ENCODE results near the gene ABCC1. TPM values are rescaled to one million over a fixed set of nuclear protein-coding genes. Genes with fewer than 3 reads are reported as not detected.

ABCC1 gene
- total RNA-seq, 8 experiments from 2014 or later, result 8.6 to 117 (median 11.9) TPM

GRCh38 chr16:15963307-15963910, 14.0 kb downstream of the ABCC1 start:
- 40 to 100% (median 85%) methylated on average over 1 to 5 of the region's 5 CpGs; no CpG with 5 or more reads in 1 of the 10 experiments for WGBS, 10 experiments
- Histone ChIP-seq H3K4me3 (no peak overlapping the region), H3K27ac (no peak overlapping the region), H3K4me1 (replicated peaks in 1 of 2) (no peaks in the 10 kb centered on the region)
- no peak for ATAC-seq (replicated peaks in 6 of 8)
- in situ Hi-C loops (cut with MboI; ENCODE audit: low pct_unique_long_range_greater_than_20kb in 2 of 9, low sequenced_read_pairs in 9 of 9, unreplicated experiment in 9 of 9), result no loop called here

- ATAC-seq (replicated peaks in 6 of 8), result no peak
- in situ Hi-C loops (cut with MboI; ENCODE audit: low pct_unique_long_range_greater_than_20kb in 2 of 9, low sequenced_read_pairs in 9 of 9, unreplicated experiment in 9 of 9), result no loop called here
- Histone ChIP-seq H3K4me1 (replicated peaks in 1 of 2) (peaks cover 5 to 7% of the 10 kb centered on the region in 2 donors), H3K27ac (no peak overlapping the region), H3K4me3 (no peak overlapping the region)
- 60 to 100% (median 86%) methylated on average over 1 to 5 of the region's 5 CpGs; no CpG with 5 or more reads in 1 of the 10 experiments for WGBS, 10 experiments
Observed at GRCh38 chr16:15966420-15966819, 17.0 kb downstream of the ABCC1 start.

- ATAC-seq (replicated peaks in 6 of 8), result peak in 2 of 8 experiments; percentile 33 to 59
- H3K4me1 ChIP-seq (replicated peaks in 1 of 2), result peaks cover 5 to 11% of the 10 kb centered on the region in 2 donors
- no peak overlapping the region for H3K4me3 ChIP-seq
- in situ Hi-C loops (cut with MboI; ENCODE audit: low pct_unique_long_range_greater_than_20kb in 2 of 9, low sequenced_read_pairs in 9 of 9, unreplicated experiment in 9 of 9), result no loop called here
- 0 to 58% (median 27%) methylated on average over 1 to 4 of the region's 5 CpGs; no CpG with 5 or more reads in 6 of the 10 experiments for WGBS, 10 experiments
- no peak overlapping the region for H3K27ac ChIP-seq
Observed at GRCh38 chr16:15966836-15967546, 17.6 kb downstream of the ABCC1 start.

GRCh38 chr16:15967655-15968315, 18.4 kb downstream of the ABCC1 start:
- ATAC-seq (replicated peaks in 6 of 8), result no peak
- Histone ChIP-seq H3K4me3 (no peak overlapping the region), H3K27ac (no peak overlapping the region), H3K4me1 (replicated peaks in 1 of 2) (peaks cover 5 to 11% of the 10 kb centered on the region in 2 donors)
- in situ Hi-C loops (cut with MboI; ENCODE audit: low pct_unique_long_range_greater_than_20kb in 2 of 9, low sequenced_read_pairs in 9 of 9, unreplicated experiment in 9 of 9), result no loop called here
- 89 to 100% (median 93%) methylated on average over 4 to 8 of the region's 11 CpGs; no CpG with 5 or more reads in 3 of the 10 experiments for WGBS, 10 experiments

- no peak overlapping the region for H3K4me3 ChIP-seq
- peaks cover 5 to 11% of the 10 kb centered on the region in 2 donors for H3K4me1 ChIP-seq (replicated peaks in 1 of 2)
- peak in 6 of 8 experiments; percentile 43 to 77 (median 76) for ATAC-seq (replicated peaks in 6 of 8)
- peak overlapping the region; percentile 47 to 66 for H3K27ac ChIP-seq
- WGBS, 10 experiments, result 70 to 100% (median 100%) methylated on average over 1 to 2 of the region's 3 CpGs; no CpG with 5 or more reads in 3 of the 10 experiments
- in situ Hi-C loops (cut with MboI; ENCODE audit: low pct_unique_long_range_greater_than_20kb in 2 of 9, low sequenced_read_pairs in 9 of 9, unreplicated experiment in 9 of 9), result no loop called here
Observed at GRCh38 chr16:15970202-15970601, 20.8 kb downstream of the ABCC1 start.

GRCh38 chr16:15970743-15971439, 21.5 kb downstream of the ABCC1 start:
- peaks cover 5 to 11% of the 10 kb centered on the region in 2 donors for H3K4me1 ChIP-seq (replicated peaks in 1 of 2)
- WGBS, 10 experiments, result 43 to 100% (median 65%) methylated on average over 1 to 7 of the region's 7 CpGs; no CpG with 5 or more reads in 2 of the 10 experiments
- peak overlapping the region in 1 of 5 donors; percentile 14 for H3K4me3 ChIP-seq
- peak overlapping the region; percentile 80 to 84 for H3K27ac ChIP-seq
- in situ Hi-C loops (cut with MboI; ENCODE audit: low pct_unique_long_range_greater_than_20kb in 2 of 9, low sequenced_read_pairs in 9 of 9, unreplicated experiment in 9 of 9), result no loop called here
- ATAC-seq (replicated peaks in 6 of 8), result peak; percentile 61 to 93 (median 88)

- Histone ChIP-seq H3K4me1 (replicated peaks in 1 of 2) (peaks cover 5 to 11% of the 10 kb centered on the region in 2 donors), H3K4me3 (peak overlapping the region in 2 of 5 donors; percentile 8 to 14), H3K27ac (peak overlapping the region; percentile 80 to 84)
- peak in 4 of 8 experiments; percentile 2 to 20 (median 8) for ATAC-seq (replicated peaks in 6 of 8)
- 35 to 100% (median 62%) methylated on average over 1 to 9 of the region's 9 CpGs; no CpG with 5 or more reads in 3 of the 10 experiments for WGBS, 10 experiments
- in situ Hi-C loops (cut with MboI; ENCODE audit: low pct_unique_long_range_greater_than_20kb in 2 of 9, low sequenced_read_pairs in 9 of 9, unreplicated experiment in 9 of 9), result no loop called here
Observed at GRCh38 chr16:15971440-15971815, 22.0 kb downstream of the ABCC1 start.

GRCh38 chr16:15972046-15972868, 22.8 kb downstream of the ABCC1 start:
- Histone ChIP-seq H3K4me1 (replicated peaks in 1 of 2) (peaks cover 5 to 11% of the 10 kb centered on the region in 2 donors), H3K4me3 (no peak overlapping the region), H3K27ac (peak overlapping the region in 1 of 2 donors; percentile 84)
- 33 to 100% (median 57%) methylated on average over 1 to 2 of the region's 3 CpGs; no CpG with 5 or more reads in 1 of the 10 experiments for WGBS, 10 experiments
- in situ Hi-C loops (cut with MboI; ENCODE audit: low pct_unique_long_range_greater_than_20kb in 2 of 9, low sequenced_read_pairs in 9 of 9, unreplicated experiment in 9 of 9), result no loop called here
- ATAC-seq (replicated peaks in 6 of 8), result peak in 1 of 8 experiments; percentile 10

GRCh38 chr16:15973421-15973820, 24.0 kb downstream of the ABCC1 start:
- Histone ChIP-seq H3K27ac (no peak overlapping the region), H3K4me1 (replicated peaks in 1 of 2) (peaks cover 5 to 11% of the 10 kb centered on the region in 2 donors), H3K4me3 (no peak overlapping the region)
- 56 to 100% (median 93%) methylated on average over 1 to 4 of the region's 5 CpGs; no CpG with 5 or more reads in 4 of the 10 experiments for WGBS, 10 experiments
- in situ Hi-C loops (cut with MboI; ENCODE audit: low pct_unique_long_range_greater_than_20kb in 2 of 9, low sequenced_read_pairs in 9 of 9, unreplicated experiment in 9 of 9), result no loop called here
- ATAC-seq (replicated peaks in 6 of 8), result no peak

GRCh38 chr16:15974057-15974456, 24.6 kb downstream of the ABCC1 start:
- peaks cover 5 to 11% of the 10 kb centered on the region in 2 donors for H3K4me1 ChIP-seq (replicated peaks in 1 of 2)
- H3K27ac ChIP-seq, result no peak overlapping the region
- 14 to 100% (median 79%) methylated on average over 1 to 2 of the region's 2 CpGs; no CpG with 5 or more reads in 5 of the 10 experiments for WGBS, 10 experiments
- in situ Hi-C loops (cut with MboI; ENCODE audit: low pct_unique_long_range_greater_than_20kb in 2 of 9, low sequenced_read_pairs in 9 of 9, unreplicated experiment in 9 of 9), result no loop called here
- no peak overlapping the region for H3K4me3 ChIP-seq
- ATAC-seq (replicated peaks in 6 of 8), result no peak

- ATAC-seq (replicated peaks in 6 of 8), result no peak
- Histone ChIP-seq H3K4me1 (replicated peaks in 1 of 2) (peaks cover 5 to 9% of the 10 kb centered on the region in 2 donors), H3K27ac (no peak overlapping the region), H3K4me3 (no peak overlapping the region)
- 52 to 100% (median 85%) methylated on average over 1 to 5 of the region's 5 CpGs; no CpG with 5 or more reads in 2 of the 10 experiments for WGBS, 10 experiments
- in situ Hi-C loops (cut with MboI; ENCODE audit: low pct_unique_long_range_greater_than_20kb in 2 of 9, low sequenced_read_pairs in 9 of 9, unreplicated experiment in 9 of 9), result no loop called here
Observed at GRCh38 chr16:15975172-15975571, 25.8 kb downstream of the ABCC1 start.

Measured in motor neuron (in vitro differentiated cells).